HepG2 (cell line): Measurements from ENCODE around the gene HOXD4. TPM values are rescaled to one million over a fixed set of nuclear protein-coding genes. Genes with fewer than 3 reads are reported as not detected.

Experiments
- IRX3 ChIP-seq: sonication (generic); formaldehyde crosslinking; IDR thresholded peaks from 2 replicates; pipeline ENCODE4 v1.8.1; 2023; ENCODE audit warnings: mild to moderate bottlenecking, low read depth, missing genetic modification reagents, borderline replicate concordance
- KDM3A ChIP-seq: IDR thresholded peaks from 2 replicates; pipeline ENCODE4 v1.6.1; 2018; ENCODE audit warnings: low read depth, missing compliant biosample characterization
- KLF11 ChIP-seq: IDR thresholded peaks from 2 replicates; pipeline ENCODE4 v1.6.1; 2016; ENCODE audit warnings: missing compliant biosample characterization
- NPAS2 ChIP-seq: sonication (generic); formaldehyde crosslinking; IDR thresholded peaks from 2 replicates; pipeline ENCODE4 v1.8.0; 2022; ENCODE audit warnings: mild to moderate bottlenecking, missing genetic modification reagents, borderline replicate concordance
- NR2C2 ChIP-seq: sonication (generic); formaldehyde crosslinking; IDR thresholded peaks from 2 replicates; pipeline ENCODE4 v1.4.0; 2020; ENCODE audit warnings: missing genetic modification reagents, mild to moderate bottlenecking, moderate library complexity, borderline replicate concordance
- NR2F2 ChIP-seq: IDR thresholded peaks from 2 replicates; pipeline ENCODE4 v1.6.1; 2012; ENCODE audit warnings: low read depth, inconsistent platforms, borderline replicate concordance
- PHF21A ChIP-seq: sonication (generic); formaldehyde crosslinking; IDR thresholded peaks from 2 replicates; pipeline ENCODE4 v1.5.0; 2020; ENCODE audit warnings: mild to moderate bottlenecking, missing genetic modification reagents
- POGK ChIP-seq: sonication (generic); formaldehyde crosslinking; conservative IDR thresholded peaks from 2 replicates; pipeline ENCODE4 v1.8.0; 2022; ENCODE audit warnings: mild to moderate bottlenecking, moderate library complexity, missing genetic modification reagents
- TEAD3 ChIP-seq: optimal IDR thresholded peaks from 2 replicates; pipeline ENCODE3; 2016; ENCODE audit warnings: borderline replicate concordance
- ZBTB44 ChIP-seq: sonication (generic); formaldehyde crosslinking; IDR thresholded peaks from 2 replicates; pipeline ENCODE4 v1.4.0; 2020; ENCODE audit warnings: missing genetic modification reagents
- ZNF30 ChIP-seq: sonication (generic); formaldehyde crosslinking; IDR thresholded peaks from 2 replicates; pipeline ENCODE4 v1.5.0; 2020; ENCODE audit warnings: mild to moderate bottlenecking, missing genetic modification reagents
- ZNF550 ChIP-seq: sonication (generic); formaldehyde crosslinking; IDR thresholded peaks from 2 replicates; pipeline ENCODE4 v1.4.0; 2020; ENCODE audit warnings: mild to moderate bottlenecking, missing genetic modification reagents, borderline replicate concordance
- ZNF570 ChIP-seq: sonication (generic); formaldehyde crosslinking; IDR thresholded peaks from 2 replicates; pipeline ENCODE4 v1.4.0; 2020; ENCODE audit warnings: mild to moderate bottlenecking, missing genetic modification reagents, borderline replicate concordance
- ZNF776 ChIP-seq: sonication (generic); formaldehyde crosslinking; IDR thresholded peaks from 2 replicates; pipeline ENCODE4 v1.4.0; 2020; ENCODE audit warnings: mild to moderate bottlenecking, missing genetic modification reagents
- ZSCAN22 ChIP-seq: sonication (generic); formaldehyde crosslinking; IDR thresholded peaks from 2 replicates; pipeline ENCODE4 v1.4.0; 2020; ENCODE audit warnings: mild to moderate bottlenecking, missing genetic modification reagents
- polyA plus RNA-seq, 8 experiments: library from polyadenylated mRNA; depleted of rRNA in 3 of 8; stranded (reverse) in 7 of 8; unstranded in 1 of 8; fragments of >200 nt; fragmentation: Illumina TruSeq in 4 of 8; extraction: Trizol in 4 of 8; gene quantifications; 2 replicates each; pipeline versions ENCODE4 v1.2.1 to v1.2.3, GENCODE V29; 2011 to 2016; ENCODE audit warnings: low read depth in 4 of 8, missing spikeins in 1 of 8, mixed read lengths in 1 of 8; ENCODE audit not compliant: insufficient read depth in 1 of 8
- total RNA-seq, 5 experiments: library from RNA; depleted of rRNA; stranded (reverse); fragments of >200 nt; fragmentation: Illumina TruSeq; extraction: Trizol; gene quantifications; 2 replicates each; pipeline ENCODE4 v1.2.3, GENCODE V29; 2016; ENCODE audit warnings: low read depth in 1 of 5
- TF ChIP-seq, protein P1 (sequence below): sonication (generic); formaldehyde crosslinking; IDR thresholded peaks from 2 replicates; pipeline ENCODE4 v1.4.0; 2020; ENCODE audit warnings: missing genetic modification reagents
- TF ChIP-seq, protein P2 (sequence below): sonication (generic); formaldehyde crosslinking; IDR thresholded peaks from 2 replicates; pipeline ENCODE4 v1.4.0; 2020; ENCODE audit warnings: missing genetic modification reagents
- TF ChIP-seq, protein P3 (sequence below): sonication (generic); formaldehyde crosslinking; IDR thresholded peaks from 2 replicates; pipeline ENCODE4 v1.4.0; 2020; ENCODE audit warnings: missing genetic modification reagents

HOXD4 gene
- total and polyA plus RNA-seq, 2 of the 13 experiments (the other 11 are each of a cell fraction or from before 2014, with no cell fraction given) = not detected

- TF ChIP-seq ZBTB44 (CRISPR knock-in tag) = no peak
- TF ChIP-seq ZNF570 = no peak
- peak; percentile 34; the same call in 1 of the 2 replicates for TF ChIP-seq ZSCAN22
- TF ChIP-seq KDM3A (CRISPR knock-in tag) = no peak
- TF ChIP-seq ZNF30 (CRISPR knock-in tag) = no peak
- TF ChIP-seq NPAS2 (CRISPR knock-in tag) = no peak
- no peak for TF ChIP-seq KLF11 (CRISPR knock-in tag)
- no peak for TF ChIP-seq NR2F2
- peak; percentile 7; the same call in 1 of the 2 replicates for TF ChIP-seq ZNF776 (CRISPR knock-in tag)
- peak; percentile 86 for TF ChIP-seq POGK
- TF ChIP-seq PHF21A (CRISPR knock-in tag) = peak; percentile 67
- TF ChIP-seq, protein P1, sequence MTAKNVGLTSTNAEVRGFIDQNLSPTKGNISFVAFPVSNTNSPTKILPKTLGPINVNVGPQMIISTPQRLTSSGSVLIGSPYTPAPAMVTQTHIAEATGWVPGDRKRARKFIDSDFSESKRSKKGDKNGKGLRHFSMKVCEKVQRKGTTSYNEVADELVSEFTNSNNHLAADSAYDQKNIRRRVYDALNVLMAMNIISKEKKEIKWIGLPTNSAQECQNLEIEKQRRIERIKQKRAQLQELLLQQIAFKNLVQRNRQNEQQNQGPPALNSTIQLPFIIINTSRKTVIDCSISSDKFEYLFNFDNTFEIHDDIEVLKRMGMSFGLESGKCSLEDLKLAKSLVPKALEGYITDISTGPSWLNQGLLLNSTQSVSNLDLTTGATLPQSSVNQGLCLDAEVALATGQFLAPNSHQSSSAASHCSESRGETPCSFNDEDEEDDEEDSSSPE (CRISPR knock-in tag) = peak; percentile 63
- no peak for TF ChIP-seq IRX3 (CRISPR knock-in tag)
- TF ChIP-seq, protein P2, sequence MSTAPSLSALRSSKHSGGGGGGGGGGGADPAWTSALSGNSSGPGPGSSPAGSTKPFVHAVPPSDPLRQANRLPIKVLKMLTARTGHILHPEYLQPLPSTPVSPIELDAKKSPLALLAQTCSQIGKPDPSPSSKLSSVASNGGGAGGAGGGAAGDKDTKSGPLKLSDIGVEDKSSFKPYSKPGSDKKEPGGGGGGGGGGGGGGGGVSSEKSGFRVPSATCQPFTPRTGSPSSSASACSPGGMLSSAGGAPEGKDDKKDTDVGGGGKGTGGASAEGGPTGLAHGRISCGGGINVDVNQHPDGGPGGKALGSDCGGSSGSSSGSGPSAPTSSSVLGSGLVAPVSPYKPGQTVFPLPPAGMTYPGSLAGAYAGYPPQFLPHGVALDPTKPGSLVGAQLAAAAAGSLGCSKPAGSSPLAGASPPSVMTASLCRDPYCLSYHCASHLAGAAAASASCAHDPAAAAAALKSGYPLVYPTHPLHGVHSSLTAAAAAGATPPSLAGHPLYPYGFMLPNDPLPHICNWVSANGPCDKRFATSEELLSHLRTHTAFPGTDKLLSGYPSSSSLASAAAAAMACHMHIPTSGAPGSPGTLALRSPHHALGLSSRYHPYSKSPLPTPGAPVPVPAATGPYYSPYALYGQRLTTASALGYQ (CRISPR knock-in tag) = no peak
- no peak for TF ChIP-seq TEAD3 (CRISPR knock-in tag)
- TF ChIP-seq ZNF550 = no peak
- peak; percentile 21; the same call in 1 of the 2 replicates for TF ChIP-seq NR2C2 (CRISPR knock-in tag)
- TF ChIP-seq, protein P3, sequence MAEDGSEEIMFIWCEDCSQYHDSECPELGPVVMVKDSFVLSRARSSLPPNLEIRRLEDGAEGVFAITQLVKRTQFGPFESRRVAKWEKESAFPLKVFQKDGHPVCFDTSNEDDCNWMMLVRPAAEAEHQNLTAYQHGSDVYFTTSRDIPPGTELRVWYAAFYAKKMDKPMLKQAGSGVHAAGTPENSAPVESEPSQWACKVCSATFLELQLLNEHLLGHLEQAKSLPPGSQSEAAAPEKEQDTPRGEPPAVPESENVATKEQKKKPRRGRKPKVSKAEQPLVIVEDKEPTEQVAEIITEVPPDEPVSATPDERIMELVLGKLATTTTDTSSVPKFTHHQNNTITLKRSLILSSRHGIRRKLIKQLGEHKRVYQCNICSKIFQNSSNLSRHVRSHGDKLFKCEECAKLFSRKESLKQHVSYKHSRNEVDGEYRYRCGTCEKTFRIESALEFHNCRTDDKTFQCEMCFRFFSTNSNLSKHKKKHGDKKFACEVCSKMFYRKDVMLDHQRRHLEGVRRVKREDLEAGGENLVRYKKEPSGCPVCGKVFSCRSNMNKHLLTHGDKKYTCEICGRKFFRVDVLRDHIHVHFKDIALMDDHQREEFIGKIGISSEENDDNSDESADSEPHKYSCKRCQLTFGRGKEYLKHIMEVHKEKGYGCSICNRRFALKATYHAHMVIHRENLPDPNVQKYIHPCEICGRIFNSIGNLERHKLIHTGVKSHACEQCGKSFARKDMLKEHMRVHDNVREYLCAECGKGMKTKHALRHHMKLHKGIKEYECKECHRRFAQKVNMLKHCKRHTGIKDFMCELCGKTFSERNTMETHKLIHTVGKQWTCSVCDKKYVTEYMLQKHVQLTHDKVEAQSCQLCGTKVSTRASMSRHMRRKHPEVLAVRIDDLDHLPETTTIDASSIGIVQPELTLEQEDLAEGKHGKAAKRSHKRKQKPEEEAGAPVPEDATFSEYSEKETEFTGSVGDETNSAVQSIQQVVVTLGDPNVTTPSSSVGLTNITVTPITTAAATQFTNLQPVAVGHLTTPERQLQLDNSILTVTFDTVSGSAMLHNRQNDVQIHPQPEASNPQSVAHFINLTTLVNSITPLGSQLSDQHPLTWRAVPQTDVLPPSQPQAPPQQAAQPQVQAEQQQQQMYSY = no peak
These were observed 36.8 kb downstream of the HOXD4 start, which contains the start of gene HOXD1 (continued) for GRCh38 chr2:176187899-176188773.
